Right renal pelvis (tissue), 4 donors: Measurements from ENCODE around the gene PNMA6E. TPM values are rescaled to one million over a fixed set of nuclear protein-coding genes. Genes with fewer than 3 reads are reported as not detected.

ENCODE experiments used
- DNase-seq, 4 donors: peaks; one replicate each; pipeline ENCODE4 v3.0.0-alpha.2; 2013; ENCODE audit warnings: low read depth in 4 of 4, low spot score in 3 of 4, missing footprints in 1 of 4
- polyA plus RNA-seq, 4 donors: library from polyadenylated mRNA; unstranded; fragments of 120-200 nt; gene quantifications; one replicate each; pipeline ENCODE4 v1.2.1, GENCODE V29; 2013; ENCODE audit not compliant: insufficient read length in 4 of 4

The PNMA6E gene
- not detected for polyA plus RNA-seq

DNA sequence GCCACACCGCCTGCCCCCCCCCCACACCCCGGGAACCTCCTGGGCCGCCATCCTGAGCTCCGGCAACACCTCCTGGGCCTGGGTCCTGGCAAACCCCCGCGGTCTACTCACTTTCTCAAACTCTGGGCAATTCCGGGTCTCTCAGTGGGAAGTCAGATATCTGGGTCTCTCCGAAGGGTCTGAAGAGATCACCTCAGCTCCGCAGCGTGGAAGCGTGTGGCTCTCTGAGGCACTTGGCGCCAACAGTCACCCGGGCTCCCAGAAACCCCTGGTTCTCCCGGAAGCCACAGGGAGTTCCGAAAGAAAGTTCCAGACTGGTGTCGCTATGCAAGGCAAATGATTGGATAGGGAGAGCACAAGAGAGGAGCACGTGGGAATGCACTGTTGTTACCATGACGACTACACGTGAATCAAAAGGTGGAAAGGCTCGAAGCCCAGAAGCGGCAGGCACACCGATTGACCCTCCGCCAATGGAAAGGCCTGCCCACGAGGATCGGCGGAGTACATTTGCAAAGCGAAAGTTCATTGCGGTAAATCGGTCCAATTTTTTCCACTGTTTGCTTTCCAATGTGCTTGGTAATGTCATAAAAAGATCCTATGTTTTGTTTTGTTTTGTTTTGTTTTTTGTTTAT, at the start of gene PNMA6E:
Gene PNMA6E, minus strand, starts transcription at position 218 of the 632 bp plus-strand sequence. CDS start 2,501 bp downstream, outside the sequence.
- DNase-seq: no peak

DNA sequence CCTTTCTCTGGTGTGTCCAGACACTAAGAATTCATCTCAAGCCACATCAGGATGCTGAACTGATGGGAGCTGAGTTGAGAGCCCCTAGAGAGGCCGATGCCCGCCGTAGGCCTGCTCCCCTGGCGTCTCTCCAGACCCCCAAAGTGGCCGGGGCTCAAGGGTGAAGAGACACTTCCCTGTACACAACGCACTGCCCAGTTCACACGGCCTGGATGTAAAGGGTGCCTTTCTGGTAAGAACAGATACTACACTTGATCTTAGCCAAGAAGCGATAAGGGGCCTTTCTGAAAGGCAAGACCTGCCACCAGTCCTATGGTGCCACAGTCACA, 49.8 kb upstream of the PNMA6E start:
- DNase-seq: no peak

GRCh38 chrX:153450114-153450948, 49.2 kb upstream of the PNMA6E start:
- no peak for DNase-seq

GRCh38 chrX:153449368-153450113, 48.4 kb upstream of the PNMA6E start:
- DNase-seq: no peak

- DNase-seq: no peak
These were observed 47.6 kb upstream of the PNMA6E start for GRCh38 chrX:153448556-153449367.

DNA sequence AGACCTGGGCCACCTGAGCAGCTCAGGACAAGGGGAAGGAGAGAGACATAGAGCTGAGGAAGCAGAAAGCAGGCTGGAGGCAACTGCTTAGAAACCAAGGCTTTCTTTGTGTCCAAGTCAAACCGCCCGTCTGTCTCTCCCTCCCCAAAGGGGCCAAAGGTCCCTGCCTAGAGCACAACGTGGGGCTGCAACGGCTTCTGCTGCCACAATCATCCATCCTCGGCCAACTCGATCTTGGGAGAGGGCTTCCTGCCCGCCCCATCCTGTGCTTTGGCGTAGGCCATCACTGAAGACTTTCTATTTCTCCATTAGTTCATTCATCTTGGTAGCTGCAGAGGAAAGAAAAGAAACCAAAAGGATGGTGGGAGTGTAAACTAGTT, 46.4 kb upstream of the PNMA6E start:
- no peak for DNase-seq

DNA sequence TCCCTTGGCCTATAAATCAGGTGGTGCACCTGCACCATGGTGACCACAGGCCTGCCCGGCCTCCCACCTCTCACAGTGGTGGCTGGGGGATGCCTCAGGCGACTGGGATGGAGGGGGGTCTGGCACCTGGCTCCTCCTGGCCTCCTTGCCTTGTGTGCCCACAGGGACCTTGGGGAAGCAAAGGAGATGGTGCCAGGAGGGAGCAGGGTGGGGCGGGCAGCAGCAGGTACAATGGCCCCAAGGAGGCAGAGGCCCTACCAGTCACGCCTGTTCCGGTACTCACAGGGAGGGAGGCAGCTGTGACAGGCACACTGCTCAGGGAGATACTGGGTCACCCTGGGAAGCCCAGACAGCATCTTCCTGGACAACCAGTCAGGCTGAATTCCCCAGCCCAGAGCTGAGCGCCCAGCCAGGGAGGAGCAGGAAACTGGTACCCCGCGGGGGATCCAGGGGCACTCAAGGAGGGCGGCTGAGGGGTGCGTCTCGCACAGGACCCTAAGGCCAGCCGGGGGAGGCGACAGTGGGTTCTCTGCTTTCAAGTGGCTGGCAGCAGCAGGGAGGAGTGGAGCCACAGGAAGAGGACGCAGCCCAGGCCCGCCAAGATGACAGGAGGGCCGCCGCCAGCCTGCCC, 45.9 kb upstream of the PNMA6E start:
- DNase-seq: no peak

DNA sequence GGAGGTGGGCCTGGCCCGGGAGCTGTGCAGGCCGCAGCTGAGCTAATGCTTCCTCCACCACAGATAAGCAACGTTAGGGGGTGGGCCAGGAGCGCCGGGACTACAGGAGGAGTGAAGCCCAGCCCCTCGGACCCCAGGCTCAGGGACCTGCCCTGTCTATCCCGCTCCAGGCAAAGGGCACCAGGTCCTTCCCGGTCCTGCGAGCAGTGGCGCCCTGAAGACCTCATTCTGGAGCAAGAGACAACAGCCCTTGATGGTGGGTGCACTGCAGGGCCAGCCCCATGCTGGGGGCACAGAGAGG, 45.4 kb upstream of the PNMA6E start:
- DNase-seq: no peak

DNA sequence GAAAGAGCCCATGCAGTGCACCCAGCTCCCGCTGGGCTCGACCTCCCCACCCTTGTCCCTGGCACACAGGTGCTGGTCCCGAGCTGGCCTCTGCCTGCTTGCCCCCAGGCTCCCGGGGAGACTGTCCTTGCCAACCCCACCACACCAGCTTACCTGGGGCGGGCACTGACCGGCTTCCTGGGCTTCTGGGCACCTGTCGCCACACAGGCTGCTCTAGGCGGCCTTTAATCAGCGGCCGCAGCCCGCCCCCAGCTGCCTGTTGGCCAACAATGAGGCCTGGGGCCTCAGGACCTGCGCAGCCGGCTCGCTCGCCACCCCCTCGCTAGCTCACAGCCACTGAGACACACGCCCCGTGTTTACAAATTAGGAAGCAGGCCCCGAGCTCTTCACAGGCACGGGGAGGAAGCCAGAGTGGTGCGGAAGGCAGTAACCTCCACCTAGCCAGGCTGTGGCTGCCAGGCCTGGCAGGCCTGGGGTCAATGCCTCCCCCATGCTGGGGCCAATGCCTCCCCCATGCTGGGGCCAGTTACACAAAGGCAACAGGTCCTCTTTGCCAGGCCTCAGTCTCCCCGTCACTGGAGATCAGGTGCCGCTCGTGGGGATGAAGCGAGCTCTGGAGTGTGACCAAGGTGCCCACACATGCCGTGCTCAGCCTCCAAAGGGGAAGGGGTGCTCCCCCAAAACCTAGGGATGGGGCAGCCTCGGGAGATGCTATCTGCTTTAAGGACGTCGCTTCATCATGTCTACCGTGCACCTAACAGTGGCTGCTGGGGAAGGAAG, 44.9 kb upstream of the PNMA6E start, which contains the start of gene TREX2:
Gene TREX2, minus strand, starts transcription at position 201 of the 780 bp plus-strand sequence. CDS start 626 bp downstream, outside the sequence.
- no peak for DNase-seq

GRCh38 chrX:153445106-153445855, 44.1 kb upstream of the PNMA6E start:
- DNase-seq: no peak

DNA sequence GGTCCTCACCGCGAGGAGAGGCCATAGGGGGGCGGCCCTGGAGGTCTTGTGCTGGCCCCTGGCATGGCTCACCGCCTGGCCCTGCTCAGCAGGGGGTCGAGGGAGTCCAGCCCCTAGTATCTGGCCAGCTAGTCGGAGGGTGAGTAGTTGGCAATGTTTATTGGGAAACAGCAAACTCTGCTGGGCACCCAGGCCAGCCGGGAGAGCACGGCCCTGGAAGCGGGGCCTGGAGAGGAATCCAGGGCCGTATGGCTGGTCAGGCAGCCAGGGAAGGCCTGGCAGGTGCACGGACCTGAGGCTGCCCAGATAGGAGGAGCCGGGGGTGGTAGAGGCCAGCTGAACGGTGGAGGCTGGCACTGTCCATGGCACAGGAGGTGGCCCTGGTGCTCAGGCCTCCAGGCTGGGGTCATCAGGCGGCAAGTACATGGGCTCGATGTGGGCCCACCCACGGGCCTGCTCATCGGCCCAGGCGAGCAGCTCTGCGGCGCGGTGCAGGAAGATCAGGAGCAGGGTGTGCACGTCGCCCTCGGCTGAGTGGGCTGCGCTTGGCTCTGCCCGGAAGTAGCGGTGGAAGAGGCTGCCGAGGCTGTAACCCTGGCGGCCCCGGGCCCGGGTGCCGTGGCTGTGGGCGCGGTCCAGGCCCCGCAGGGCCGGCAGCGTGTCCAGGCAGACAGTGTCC, 43.3 kb upstream of the PNMA6E start:
- DNase-seq: no peak

- DNase-seq: no peak
These were observed 42.6 kb upstream of the PNMA6E start for GRCh38 chrX:153443476-153444332.

GRCh38 chrX:153442463-153442862, 41.3 kb upstream of the PNMA6E start:
- DNase-seq: no peak

- DNase-seq: no peak
These were observed 40.8 kb upstream of the PNMA6E start for GRCh38 chrX:153441981-153442380.

- no peak for DNase-seq
These were observed 40.1 kb upstream of the PNMA6E start for GRCh38 chrX:153441296-153441695.

DNA sequence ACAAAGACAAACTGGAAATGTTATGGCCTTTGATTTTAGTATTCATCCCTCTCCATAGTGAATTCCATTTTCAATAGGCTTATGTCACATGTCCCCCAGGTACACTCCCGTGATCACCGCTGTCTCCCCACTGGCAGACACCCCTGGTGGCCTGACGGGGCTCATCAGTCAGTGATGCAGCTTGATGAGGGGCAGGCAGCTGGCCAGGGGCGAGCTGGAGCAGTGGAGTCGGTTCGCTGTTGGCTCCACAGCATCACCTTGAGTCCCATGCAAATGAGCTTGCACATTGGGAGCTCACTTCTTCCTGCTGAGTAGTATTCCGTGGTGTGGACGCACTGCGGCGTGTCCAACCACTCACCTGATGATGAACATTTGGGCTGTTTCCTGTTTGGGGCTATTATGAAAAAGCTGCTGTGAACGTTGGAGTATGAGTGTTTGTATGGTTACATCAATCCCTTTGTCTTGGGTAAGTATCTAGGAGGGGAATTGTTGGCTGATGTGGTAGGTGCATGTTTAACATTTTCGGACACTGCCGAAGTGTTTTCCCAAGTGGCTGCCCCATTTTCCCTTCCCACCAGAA, 39.5 kb upstream of the PNMA6E start:
- DNase-seq: no peak

DNA sequence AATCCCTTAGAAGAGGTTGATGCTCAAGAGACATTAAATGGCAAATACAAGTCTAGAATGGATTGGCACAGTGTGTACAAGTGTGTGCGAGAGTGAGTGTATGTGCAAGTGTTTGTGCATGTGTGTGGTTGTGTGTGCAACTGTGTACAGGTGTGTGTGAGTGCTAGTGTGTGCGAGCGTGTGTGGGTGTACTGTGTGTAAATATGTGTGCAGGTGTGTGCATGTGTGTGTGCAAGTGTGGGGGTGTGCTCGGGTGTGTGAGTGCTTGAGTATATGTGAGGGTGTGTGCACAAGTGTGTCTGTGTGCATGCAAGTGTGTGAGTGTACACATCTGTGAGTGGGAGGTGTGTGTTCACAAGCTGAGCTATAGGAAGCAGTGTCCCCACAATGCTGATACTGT, 38.8 kb upstream of the PNMA6E start:
- DNase-seq: no peak
